Stimulated activated CD8-positive, alpha-beta memory T cell treated with anti-CD3 and anti-CD28 coated beads, Interleukin-15, amount 100 ng/mL, for 24 hours (primary cell): ENCODE results near the gene WNT5A.

Source experiments
- DNase-seq: peaks from one replicate; pipeline ENCODE4 v3.0.0-alpha.2; 2020; ENCODE audit warnings: low read depth

WNT5A gene

DNA sequence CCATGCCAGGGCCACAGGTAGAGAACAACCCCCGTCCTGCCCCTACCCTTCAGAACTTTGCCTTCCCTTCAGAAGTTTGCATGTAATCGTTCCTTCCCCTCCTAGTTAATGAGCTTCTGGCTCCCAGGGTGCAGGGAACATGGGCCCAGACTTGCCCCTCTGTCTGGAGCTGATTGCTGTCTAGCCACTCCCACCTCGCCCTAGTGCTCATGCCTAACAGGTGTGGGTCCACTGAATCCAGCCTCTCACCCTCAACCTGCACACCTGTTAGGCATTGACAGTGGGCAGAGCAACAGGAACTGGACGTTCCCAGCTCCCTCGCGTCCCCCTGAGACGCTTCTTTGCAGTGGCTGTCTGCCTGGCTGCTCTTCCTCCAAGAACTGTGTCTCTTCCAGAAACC is 40.3 kb downstream of the WNT5A start:
- DNase-seq = no peak

DNA sequence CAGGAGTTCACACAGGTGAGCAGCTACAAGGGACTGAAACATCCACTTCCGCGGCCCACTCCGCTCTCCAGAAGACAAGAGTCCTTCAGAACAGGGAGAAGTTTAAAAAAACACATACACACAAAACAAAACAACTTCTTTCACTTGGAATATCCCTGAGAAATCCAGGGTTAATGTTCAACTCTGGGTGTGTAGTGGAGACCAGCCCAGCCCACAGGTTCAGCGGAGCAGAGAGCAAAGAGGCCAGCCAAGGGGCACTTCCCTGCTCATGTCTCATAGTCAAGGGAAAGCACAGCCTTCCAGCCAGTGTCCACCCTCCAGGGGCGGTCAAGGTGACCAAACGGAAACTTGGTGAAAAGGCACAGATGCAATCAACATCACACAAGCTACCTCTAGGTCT is 41.6 kb downstream of the WNT5A start:
- no peak for DNase-seq

DNA sequence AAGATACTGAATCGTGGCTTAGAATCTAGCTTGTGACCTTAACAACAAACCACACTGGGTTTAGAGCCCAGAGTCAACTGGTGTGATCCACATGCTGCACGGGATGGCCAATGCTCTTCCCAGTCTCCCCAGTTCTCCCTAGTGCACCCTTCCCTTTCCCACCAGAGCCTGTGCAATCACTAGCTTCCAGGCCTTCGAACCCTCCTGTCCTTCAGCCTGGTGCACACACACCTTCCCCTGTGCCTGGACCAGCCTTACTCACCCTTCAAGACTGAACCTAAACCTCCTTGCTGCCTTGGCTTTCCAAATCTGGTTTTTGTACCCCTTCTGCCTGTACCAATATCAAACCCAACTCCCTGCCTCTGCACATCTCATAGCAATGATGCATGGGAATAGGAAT is 43.8 kb downstream of the WNT5A start:
- no peak for DNase-seq

DNA sequence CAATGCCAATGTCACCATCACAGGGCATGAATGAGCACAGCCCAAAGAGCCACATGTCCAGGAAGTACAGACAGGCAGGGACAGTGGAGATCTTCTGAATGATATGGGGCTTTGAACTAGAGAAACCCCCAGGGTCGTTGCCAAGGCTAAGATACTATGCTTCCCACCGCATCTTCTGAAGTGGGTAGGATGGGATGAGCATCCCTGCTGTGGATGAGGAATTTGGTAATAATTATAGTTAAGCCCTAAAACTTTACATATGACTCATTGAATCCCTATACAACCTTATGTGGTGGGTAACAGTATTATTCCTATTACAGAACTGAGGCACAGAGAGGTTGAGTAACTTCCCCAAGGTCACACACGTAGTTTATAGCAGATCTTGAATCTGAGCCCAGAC is 44.2 kb downstream of the WNT5A start:
- no peak for DNase-seq

DNA sequence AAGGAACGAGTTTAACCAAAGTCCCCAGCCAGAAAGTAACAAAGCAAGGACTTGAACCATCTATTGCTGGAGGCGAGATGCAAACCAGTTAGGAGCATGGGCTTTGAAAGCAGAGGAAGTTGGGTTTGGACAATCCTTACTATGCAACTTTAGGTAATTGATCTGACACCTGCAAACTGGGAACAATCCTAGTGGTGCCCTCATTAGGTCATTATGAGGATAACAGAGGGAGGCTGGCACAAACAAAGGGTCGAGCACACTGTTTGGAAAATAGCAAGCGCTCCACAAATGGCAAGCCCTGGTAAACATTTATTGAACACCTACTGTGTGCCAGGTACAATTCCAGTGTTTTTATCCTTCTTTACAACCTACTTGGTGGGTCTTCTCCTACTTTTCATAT is 45.6 kb downstream of the WNT5A start:
- no peak for DNase-seq

DNA sequence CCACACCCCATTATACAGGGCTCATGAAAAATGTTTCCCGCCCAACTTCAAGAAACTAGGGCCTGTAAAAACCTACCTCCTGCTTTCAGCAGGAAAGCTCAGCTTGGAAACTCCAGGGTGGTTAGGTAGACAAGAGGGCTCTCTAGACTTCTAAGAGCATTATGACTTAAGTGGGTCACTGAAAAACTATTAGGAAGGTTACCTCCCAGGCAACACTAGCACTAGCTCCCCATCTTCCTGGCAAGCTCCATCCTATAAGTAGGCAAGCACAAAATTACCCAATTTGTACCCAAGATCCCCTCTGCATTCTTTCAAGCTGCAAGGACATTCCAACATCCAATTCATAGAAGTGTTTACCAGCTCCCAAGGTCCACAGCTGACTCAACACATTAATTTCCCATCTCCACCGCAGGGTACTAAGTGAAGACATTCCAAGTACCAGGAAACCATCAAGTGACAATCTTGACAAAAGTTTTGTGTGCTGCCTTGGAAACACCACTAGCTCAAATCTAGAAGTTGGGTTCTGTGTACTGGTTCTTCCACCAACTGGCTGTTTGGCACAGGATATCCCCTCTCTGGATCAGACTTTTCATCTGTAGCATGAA is 46.9 kb downstream of the WNT5A start:
- no peak for DNase-seq

DNA sequence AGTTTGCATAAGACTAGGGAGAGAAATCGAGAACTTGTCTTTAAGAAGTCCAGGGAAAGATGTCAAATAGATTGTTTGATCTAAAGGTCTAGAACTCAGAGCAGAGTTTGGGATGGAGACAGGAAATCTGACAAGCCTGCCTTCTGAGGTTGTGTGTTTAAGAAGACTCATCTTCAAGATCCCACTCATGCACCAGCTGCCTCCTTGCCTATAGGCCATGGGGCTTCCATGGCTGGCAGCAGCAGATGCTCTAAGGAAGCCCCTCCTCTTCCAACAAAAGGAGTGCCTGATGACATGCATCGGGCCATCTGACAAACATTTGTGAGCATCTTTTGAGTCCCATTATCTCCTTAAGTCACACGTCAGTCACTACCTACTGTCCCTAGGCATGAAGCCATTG is 47.4 kb downstream of the WNT5A start:
- no peak for DNase-seq

DNA sequence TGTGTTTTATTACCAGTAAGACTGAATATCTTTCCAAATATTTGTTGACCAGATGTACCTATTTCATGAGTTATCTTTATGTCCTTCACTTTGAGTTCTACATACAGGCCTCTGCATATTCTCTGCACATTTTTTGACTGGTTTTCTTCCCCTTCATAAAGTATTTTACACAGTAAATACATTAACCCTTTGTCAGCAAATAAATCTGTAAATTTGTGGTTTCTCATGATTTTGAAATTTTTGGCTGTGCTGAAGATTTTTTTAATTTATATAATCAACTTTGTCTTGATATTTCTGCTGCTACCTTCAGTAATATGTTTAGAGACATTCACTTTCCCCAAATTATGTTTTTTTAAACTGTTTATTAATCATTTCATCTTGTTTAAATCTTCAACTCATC is 50.5 kb downstream of the WNT5A start:
- no peak for DNase-seq

DNA sequence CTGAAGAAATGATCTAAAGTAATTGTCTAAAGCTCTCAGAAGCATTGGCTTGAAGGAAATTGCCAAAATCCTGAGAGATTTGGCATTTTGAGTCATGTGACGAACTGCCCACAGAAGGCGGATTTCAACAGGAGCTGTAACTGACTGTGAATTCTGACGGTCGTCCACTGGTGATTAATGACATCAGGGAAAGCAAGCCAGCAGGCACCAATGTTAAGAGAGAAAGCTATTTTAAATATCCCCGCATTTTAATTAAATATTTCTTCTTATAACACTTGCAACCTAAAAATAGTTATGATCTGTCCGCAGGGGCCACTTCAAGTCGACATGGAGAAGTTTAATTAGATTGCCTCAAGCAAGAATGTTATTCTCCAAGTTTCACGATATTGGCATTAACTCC is 51.6 kb downstream of the WNT5A start:
- DNase-seq = no peak

DNA sequence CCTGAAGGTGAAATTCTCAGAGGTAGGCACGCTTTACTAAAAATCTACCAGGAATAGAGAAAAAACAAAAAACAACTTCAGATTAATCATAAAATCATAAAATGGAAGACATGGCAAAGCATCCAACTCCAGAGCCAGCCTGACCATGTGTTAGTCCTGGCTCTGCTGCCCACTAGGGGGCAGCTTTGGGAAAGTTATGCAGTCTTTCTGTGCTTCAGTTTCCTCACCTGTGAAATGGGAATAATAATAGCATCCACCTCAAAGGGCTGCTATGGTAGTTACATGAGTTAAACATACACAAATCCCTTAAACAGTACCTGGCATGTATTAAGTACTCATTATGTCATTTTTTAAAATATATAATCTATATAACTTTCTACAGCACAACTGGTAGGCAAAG is 52.3 kb downstream of the WNT5A start:
- DNase-seq = no peak

DNA sequence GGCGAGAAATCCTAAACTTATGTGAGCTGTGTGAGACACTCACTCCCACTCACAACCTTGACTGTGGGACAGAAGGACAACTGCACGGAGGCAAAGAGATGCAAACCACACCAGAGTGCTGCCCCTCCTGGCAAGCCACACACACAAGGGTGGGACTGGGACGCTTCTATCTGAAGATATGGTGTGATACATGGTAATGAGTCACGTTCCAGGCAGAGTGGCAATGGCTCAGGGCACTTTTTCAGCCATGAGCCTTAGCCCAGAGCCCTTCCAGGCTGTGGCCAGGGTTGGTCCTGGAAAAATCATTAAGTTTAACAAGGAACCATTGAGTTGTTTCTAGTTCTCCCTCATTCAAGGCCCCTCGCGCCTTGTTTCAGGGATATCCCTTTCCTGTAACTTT is 56.1 kb downstream of the WNT5A start:
- DNase-seq = no peak

DNA sequence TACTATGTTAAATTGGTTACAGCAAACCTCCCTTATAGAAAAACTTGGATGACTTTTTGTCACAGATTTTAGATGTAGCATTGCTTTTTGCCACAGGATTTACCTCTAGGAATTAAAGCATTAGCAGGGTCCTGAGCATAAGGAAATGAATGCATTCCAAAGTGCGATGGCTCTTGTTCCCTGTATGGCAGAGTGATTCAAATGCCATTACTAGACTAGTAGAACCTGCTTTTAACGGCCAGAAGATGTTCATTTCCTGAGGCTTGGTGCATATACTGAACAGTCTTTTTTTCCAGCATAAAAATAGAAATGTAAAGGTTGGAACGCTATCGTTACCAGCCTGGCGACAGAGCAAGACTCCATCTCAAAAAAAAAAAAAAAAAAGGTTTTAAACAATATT is 59.4 kb downstream of the WNT5A start:
- no peak for DNase-seq

DNA sequence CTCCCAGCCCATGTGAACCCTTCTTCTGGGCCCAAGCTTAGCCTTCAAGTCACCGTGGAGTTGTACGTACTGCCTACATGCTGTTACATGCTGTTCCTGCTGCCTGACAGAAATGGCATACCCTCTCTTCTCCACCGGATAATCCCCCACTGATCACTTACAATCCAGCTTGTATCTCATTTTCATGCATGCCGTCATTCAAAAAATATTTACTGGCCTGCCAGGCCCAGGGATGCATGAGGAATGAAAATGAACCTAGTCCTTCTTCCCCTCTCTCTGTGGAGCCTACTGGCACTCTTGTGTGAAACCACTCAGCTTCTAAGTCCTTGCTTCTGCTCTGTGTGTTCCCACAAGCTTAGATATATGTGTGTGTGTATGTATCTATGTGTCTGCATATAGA is 60.6 kb downstream of the WNT5A start:
- DNase-seq = no peak

DNA sequence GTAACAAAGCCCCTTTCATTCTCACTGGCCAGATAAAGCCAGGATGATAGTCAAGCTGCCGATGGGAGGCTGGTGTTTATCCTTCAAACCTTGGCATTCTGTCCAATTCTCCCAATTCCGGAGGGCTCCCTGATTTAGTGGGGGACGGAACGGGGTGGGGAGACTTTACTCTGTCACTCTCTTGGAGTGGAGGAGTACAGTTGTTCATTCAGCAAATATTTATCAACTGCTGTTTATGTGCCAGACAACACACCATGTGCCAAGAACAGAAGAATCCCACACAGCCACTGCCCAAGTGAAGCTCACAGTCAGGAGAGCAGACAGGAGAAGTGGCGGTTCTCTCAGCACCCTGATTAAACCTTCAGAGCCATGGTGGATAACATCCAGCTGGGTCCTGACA is 63.3 kb downstream of the WNT5A start:
- no peak for DNase-seq

DNA sequence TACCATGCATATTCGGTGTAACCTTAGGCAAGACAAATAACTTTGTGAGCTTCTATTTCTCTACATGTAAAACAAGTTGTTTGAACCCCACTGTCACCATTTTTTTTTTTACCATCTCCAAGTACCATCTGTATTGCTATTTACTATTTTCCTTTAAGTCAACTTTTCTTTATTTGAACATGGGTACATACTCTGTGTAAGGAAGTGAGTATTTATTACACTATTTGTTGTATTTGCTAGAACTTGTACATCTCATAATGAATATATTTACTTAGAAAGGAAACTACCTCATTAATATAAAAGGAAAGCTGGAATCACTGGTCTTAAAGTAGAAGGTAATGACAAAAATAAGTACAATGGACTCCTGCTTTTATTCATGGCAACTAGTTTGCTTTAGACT is 69.9 kb downstream of the WNT5A start:
- DNase-seq = no peak

DNA sequence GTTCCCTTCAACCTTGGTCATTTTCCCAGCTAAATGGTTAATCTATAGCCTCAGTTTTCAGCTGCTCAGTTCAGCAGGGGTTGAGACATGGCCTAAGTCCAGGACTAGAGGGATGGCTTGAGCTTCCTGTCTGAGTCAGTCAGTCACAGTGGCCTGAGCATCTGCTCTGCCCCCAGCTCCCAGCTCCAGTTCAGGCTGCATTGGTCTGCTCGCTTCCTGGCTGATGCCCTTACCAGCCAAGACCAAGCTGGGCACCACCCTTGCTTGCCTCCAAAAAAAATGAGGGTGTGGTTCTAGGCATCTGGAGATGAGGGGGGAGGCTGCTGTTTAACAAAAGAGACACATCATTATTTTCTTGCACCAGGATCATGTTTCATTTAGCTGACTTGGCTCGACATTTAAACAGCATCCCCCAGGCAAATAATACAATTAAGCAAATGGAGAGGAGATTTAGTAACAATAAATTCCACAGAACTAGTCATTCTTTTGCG is 70.7 kb downstream of the WNT5A start:
- DNase-seq = no peak
